AG09319 (cell line): ENCODE data around the gene SUCLG2.

Source experiments
- DNase-seq: peaks from one replicate; pipeline ENCODE4 v3.0.0-alpha.2; 2010; ENCODE audit warnings: low read depth; ENCODE audit errors: extremely low read depth
- CTCF ChIP-seq: IDR thresholded peaks from 2 replicates; pipeline ENCODE4 v1.5.1; 2011; ENCODE audit warnings: low read depth, mild to moderate bottlenecking, inconsistent platforms, low read length, moderate library complexity

SUCLG2 gene

GRCh38 chr3:67642734-67643133, 11.7 kb downstream of the SUCLG2 start:
- no peak for DNase-seq
- TF ChIP-seq CTCF, result no peak

- no peak for DNase-seq
- no peak for TF ChIP-seq CTCF
Observed at GRCh38 chr3:67642190-67642589, 12.2 kb downstream of the SUCLG2 start.

- DNase-seq, result no peak
- no peak for TF ChIP-seq CTCF
Observed at GRCh38 chr3:67641451-67641850, 13.0 kb downstream of the SUCLG2 start.

- TF ChIP-seq CTCF, result no peak
- no peak for DNase-seq
Observed at GRCh38 chr3:67640023-67640660, 14.3 kb downstream of the SUCLG2 start.

GRCh38 chr3:67637255-67637900, 17.0 kb downstream of the SUCLG2 start:
- no peak for TF ChIP-seq CTCF
- no peak for DNase-seq

- DNase-seq, result no peak
- TF ChIP-seq CTCF, result no peak
Observed at GRCh38 chr3:67635806-67636205, 18.6 kb downstream of the SUCLG2 start.

- TF ChIP-seq CTCF, result no peak
- DNase-seq, result peak; percentile 48
Observed at GRCh38 chr3:67635257-67635656, 19.2 kb downstream of the SUCLG2 start.
